Rectal smooth muscle tissue (tissue), 1 donor: Measurements from ENCODE around the gene SARNP.

Experiments used
- H3K27ac ChIP-seq: one replicate; pipeline ENCODE4 v1.7.0; 2013; ENCODE audit warnings: low read depth, low read length, inconsistent platforms
- H3K27me3 ChIP-seq: one replicate; pipeline ENCODE4 v1.7.0; 2013; ENCODE audit warnings: low read length; ENCODE audit not compliant: control insufficient read depth, insufficient read depth
- H3K36me3 ChIP-seq: one replicate; pipeline ENCODE4 v1.7.0; 2013; ENCODE audit warnings: low read length; ENCODE audit not compliant: control insufficient read depth, insufficient read depth
- H3K4me1 ChIP-seq: one replicate; pipeline ENCODE4 v1.7.0; 2013; ENCODE audit warnings: low read length; ENCODE audit not compliant: control insufficient read depth, insufficient read depth
- H3K4me3 ChIP-seq: one replicate; pipeline ENCODE4 v1.7.0; 2013; ENCODE audit warnings: low read length
- H3K9ac ChIP-seq: one replicate; pipeline ENCODE4 v1.7.0; 2013; ENCODE audit warnings: low read length

Gene SARNP

GRCh38 chr12:55743406-55744339 is 73.9 kb downstream of the SARNP start:
- H3K9ac ChIP-seq: no peak overlapping the region
- peak overlapping the region; percentile 41 for H3K27ac ChIP-seq
- H3K36me3 ChIP-seq: no peaks in the 10 kb centered on the region
- H3K27me3 ChIP-seq: no peaks in the 10 kb centered on the region
- peaks cover 2% of the 10 kb centered on the region for H3K4me1 ChIP-seq
- H3K4me3 ChIP-seq: peak overlapping the region; percentile 75

DNA sequence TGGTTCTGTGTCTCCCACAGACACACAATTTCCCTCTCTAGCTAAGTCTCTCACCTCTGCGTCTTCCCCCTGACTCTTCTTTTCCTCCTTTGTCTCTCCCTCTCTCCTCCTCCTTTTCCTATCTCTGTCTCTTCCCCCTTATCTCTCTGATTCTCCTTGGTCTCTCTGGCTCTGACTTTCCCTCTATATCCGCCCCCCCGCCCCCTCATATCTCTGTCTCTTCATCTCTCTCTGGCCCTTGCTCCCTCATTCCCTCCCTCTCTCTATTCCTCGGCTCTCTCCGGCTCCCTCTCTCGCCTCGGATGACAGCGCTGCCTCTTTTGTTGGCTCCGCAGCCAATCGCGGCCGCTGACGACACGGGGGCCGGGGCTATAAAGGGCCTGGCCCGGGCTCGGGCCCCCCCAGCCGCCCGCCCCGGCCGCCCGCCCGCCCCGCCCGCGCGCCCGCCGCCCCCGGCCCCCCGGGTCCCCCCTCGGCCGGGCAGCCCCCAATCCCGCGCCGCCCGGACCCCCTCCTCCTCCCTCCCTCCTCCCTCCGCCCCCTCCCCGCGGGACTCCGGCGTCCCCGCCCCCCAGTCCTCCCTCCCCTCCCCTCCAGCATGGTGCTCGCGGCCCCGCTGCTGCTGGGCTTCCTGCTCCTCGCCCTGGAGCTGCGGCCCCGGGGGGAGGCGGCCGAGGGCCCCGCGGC is 74.7 kb downstream of the SARNP start, which contains the start of gene GDF11:
Gene GDF11, plus strand, starts transcription at position 404 of the 687 bp plus-strand sequence. Its CDS starts 195 bp downstream, at position 599.
- peaks cover 8% of the 10 kb centered on the region for H3K4me1 ChIP-seq
- peak within 1 kb of the TSS; percentile 77 for H3K27ac ChIP-seq
- H3K4me3 ChIP-seq: peak within 1 kb of the TSS; percentile 75
- H3K36me3 ChIP-seq: no peaks in the 10 kb centered on the region
- no peak within 1 kb of the TSS for H3K9ac ChIP-seq
- no peaks in the 10 kb centered on the region for H3K27me3 ChIP-seq

DNA sequence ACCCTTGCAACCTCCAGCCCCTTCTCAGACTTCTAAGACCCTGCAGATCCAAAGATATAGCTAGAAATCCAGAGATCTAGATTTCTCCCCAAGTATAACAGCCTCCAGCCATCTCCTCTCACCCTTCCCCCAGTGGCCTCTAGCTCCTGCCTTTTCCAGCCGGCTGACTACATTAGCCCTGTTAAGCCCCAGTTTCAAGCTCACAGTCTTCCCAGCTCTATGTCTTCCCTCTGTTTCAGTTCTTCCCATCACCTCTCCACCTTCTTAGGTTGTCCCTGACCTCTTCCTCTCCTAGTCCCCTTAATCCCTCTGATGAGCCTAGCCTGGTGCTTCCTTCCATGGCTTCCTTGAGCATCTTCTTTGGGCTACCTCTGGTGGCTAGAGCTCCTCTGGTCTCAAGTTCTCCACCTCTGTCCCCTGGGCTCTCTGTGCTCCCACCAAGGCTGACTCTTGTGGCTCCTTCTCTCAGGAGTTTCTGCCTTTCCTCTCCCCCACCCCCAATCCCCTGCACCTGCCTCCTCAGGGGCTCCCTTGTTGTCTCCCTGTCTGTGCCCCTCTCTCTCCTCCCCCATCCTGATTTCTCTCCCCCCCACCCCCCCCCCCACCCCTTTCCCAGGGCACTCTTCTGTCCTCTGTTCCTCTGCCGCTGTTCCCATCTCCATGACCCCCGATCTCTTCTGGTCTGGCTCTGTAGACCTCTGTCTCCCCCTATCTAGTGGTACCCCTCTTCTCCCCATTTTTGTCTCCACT is 75.4 kb downstream of the SARNP start:
- no peak overlapping the region for H3K9ac ChIP-seq
- no peaks in the 10 kb centered on the region for H3K36me3 ChIP-seq
- H3K27ac ChIP-seq: peak overlapping the region; percentile 77
- H3K4me1 ChIP-seq: peaks cover 8% of the 10 kb centered on the region
- peak overlapping the region; percentile 50 for H3K4me3 ChIP-seq
- no peaks in the 10 kb centered on the region for H3K27me3 ChIP-seq

DNA sequence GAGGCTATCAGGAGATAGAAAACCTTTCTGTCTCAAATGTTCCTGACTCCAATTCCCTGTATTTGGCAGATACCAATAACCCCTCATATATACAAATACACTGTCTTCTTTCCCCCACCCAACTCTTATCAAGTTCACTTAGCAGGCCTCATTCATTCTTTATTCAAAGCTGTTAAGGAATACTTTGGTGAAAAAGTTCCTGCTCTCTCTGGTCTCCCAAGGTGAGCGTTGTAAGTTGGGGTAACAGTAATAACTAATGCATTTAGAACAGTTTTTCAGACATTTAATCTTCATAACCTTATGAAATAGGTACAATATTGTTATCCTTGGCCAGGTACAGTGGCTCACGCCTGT is 78.5 kb downstream of the SARNP start:
- no peaks in the 10 kb centered on the region for H3K27me3 ChIP-seq
- peak overlapping the region; percentile 81 for H3K27ac ChIP-seq
- no peak overlapping the region for H3K4me3 ChIP-seq
- no peaks in the 10 kb centered on the region for H3K36me3 ChIP-seq
- H3K9ac ChIP-seq: no peak overlapping the region
- H3K4me1 ChIP-seq: peaks cover 6% of the 10 kb centered on the region

GRCh38 chr12:55738123-55739024 is 79.2 kb downstream of the SARNP start:
- no peaks in the 10 kb centered on the region for H3K36me3 ChIP-seq
- H3K27ac ChIP-seq: peak overlapping the region; percentile 81
- no peaks in the 10 kb centered on the region for H3K27me3 ChIP-seq
- H3K4me3 ChIP-seq: peak overlapping the region; percentile 79
- peak overlapping the region; percentile 83 for H3K9ac ChIP-seq
- H3K4me1 ChIP-seq: peaks cover 6% of the 10 kb centered on the region

- H3K27ac ChIP-seq: peak overlapping the region; percentile 81
- H3K27me3 ChIP-seq: no peaks in the 10 kb centered on the region
- H3K9ac ChIP-seq: no peak overlapping the region
- no peaks in the 10 kb centered on the region for H3K36me3 ChIP-seq
- H3K4me3 ChIP-seq: peak overlapping the region; percentile 79
- peaks cover 6% of the 10 kb centered on the region for H3K4me1 ChIP-seq
These were observed 79.9 kb downstream of the SARNP start for GRCh38 chr12:55737581-55738122.

- Histone ChIP-seq H3K9ac (no peak overlapping the region), H3K27me3 (no peaks in the 10 kb centered on the region), H3K27ac (no peak overlapping the region), H3K4me1 (peaks cover 6% of the 10 kb centered on the region), H3K36me3 (no peaks in the 10 kb centered on the region), H3K4me3 (no peak overlapping the region)
These were observed 80.5 kb downstream of the SARNP start for GRCh38 chr12:55736780-55737580.

GRCh38 chr12:55736076-55736475 is 81.4 kb downstream of the SARNP start:
- Histone ChIP-seq H3K4me3 (no peak overlapping the region), H3K36me3 (no peaks in the 10 kb centered on the region), H3K9ac (no peak overlapping the region), H3K4me1 (peaks cover 7% of the 10 kb centered on the region), H3K27me3 (no peaks in the 10 kb centered on the region), H3K27ac (no peak overlapping the region)

DNA sequence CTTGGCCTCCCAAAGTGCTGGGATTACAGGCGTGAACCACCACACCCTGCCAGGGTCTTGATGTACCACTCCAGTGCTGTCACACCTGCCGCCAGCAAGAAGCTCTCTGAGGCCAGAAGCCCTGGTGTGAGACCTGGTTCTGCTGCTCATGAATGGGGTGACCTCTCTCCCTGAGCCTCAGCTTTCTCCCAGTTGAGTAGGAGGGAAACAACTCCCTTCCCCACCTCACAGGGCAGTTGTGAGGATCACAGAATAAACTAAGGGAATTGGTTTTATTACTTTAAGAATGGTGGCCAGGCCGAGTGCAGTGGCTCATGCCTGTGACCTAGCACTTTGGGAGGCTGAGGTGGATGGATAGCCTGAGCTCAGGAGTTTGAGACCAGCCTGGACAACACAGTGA is 82.9 kb downstream of the SARNP start:
- peaks cover 12% of the 10 kb centered on the region for H3K4me1 ChIP-seq

GRCh38 chr12:55733858-55734257 is 83.7 kb downstream of the SARNP start:
- Histone ChIP-seq H3K27ac (no peak overlapping the region), H3K27me3 (no peaks in the 10 kb centered on the region), H3K9ac (no peak overlapping the region), H3K36me3 (no peaks in the 10 kb centered on the region), H3K4me3 (no peak overlapping the region), H3K4me1 (peaks cover 12% of the 10 kb centered on the region)

More for the DNA sequence above, 82.9 kb downstream of the SARNP start:
- H3K27ac ChIP-seq: no peak overlapping the region
- H3K4me3 ChIP-seq: no peak overlapping the region
- no peaks in the 10 kb centered on the region for H3K27me3 ChIP-seq
- H3K36me3 ChIP-seq: no peaks in the 10 kb centered on the region
- no peak overlapping the region for H3K9ac ChIP-seq
